Tibial artery (tissue), 4 donors: ENCODE results near the gene MIR17HG.

Source experiments
- DNase-seq, 2 donors: peaks; one replicate each; pipeline ENCODE4 v3.0.0-alpha.2; 2019
- H3K27ac ChIP-seq, 2 donors: fragments of 200-600 bp; sonication (generic) in 1 of 2; 1 replicate in 1 of 2; 2 replicates in 1 of 2; pipeline ENCODE4 v1.5.1; 2018 to 2019; ENCODE audit warnings: mild to moderate bottlenecking in 1 of 2
- H3K27me3 ChIP-seq, 2 donors: fragments of 200-600 bp; sonication (generic) in 1 of 2; one replicate each; pipeline versions ENCODE4 v1.5.1 to v1.6.0; 2016 to 2019
- H3K36me3 ChIP-seq, 3 donors: fragments of 200-600 bp; sonication (generic) in 2 of 3; one replicate each; pipeline ENCODE4 v1.5.1; 2016 to 2019; ENCODE audit warnings: mild to moderate bottlenecking in 2 of 3
- H3K4me1 ChIP-seq, 4 donors: fragments of 200-600 bp; sonication (generic) in 2 of 4; 1 replicate in 3 of 4; 2 replicates in 1 of 4; pipeline ENCODE4 v1.5.1; 2016 to 2019
- H3K4me3 ChIP-seq, 2 donors: fragments of 200-600 bp; sonication (generic) in 1 of 2; 1 replicate in 1 of 2; 2 replicates in 1 of 2; pipeline ENCODE4 v1.5.1; 2018 to 2019; ENCODE audit warnings: mild to moderate bottlenecking in 2 of 2
- H3K9me3 ChIP-seq, 3 donors: fragments of 200-600 bp; sonication (generic) in 1 of 3; one replicate each; pipeline ENCODE4 v1.5.1; 2016 to 2019
- CTCF ChIP-seq, 2 experiments: fragments of 200-600 bp in 1 of 2; fragments of 450-650 bp in 1 of 2; IDR thresholded peaks; one replicate each; pipeline ENCODE4 v1.5.1; 2017 to 2019; ENCODE audit warnings: antibody characterized with exemption in 2 of 2, mild to moderate bottlenecking in 1 of 2, moderate library complexity in 1 of 2
- intact Hi-C: fragments of 100-400 bp; cut with DNase I; formaldehyde crosslinking; loops from one replicate; pipeline ENCODE4 v1.15.0; 2023; ENCODE audit warnings: low total_unique reads

Gene MIR17HG

DNA sequence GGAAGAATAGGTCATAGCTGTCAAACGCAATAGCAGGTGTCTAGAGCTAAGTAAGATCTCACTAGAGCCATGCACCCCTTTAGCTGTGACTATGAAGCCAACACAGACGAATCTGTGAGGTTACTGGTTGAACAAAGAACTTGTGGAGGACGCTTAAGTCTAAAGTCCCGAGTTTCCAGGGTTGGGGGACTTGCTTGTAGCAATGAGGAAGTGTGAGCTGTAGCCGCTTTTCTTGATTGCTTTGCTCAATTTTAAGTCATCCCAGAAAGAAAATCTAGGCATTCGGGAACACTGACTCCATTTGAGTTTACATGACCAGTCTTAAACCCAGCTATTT is 52.5 kb downstream of the MIR17HG start:
- no peak for TF ChIP-seq CTCF (IDR thresholded peaks at IDR 0.05)
- no peaks in the 10 kb centered on the region for H3K36me3 ChIP-seq
- H3K9me3 ChIP-seq = no peaks in the 10 kb centered on the region
- peaks cover 0 to 17% of the 10 kb centered on the region in 2 donors for H3K27me3 ChIP-seq
- DNase-seq = no peak
- intact Hi-C loops = no loop called here
- peaks cover 0 to 15% (median 12%) of the 10 kb centered on the region in 4 donors for H3K4me1 ChIP-seq
- H3K27ac ChIP-seq = no peak overlapping the region
- H3K4me3 ChIP-seq = no peak overlapping the region

GRCh38 chr13:91400671-91401070 is 53.2 kb downstream of the MIR17HG start:
- Histone ChIP-seq H3K27me3 (peaks cover 0 to 11% of the 10 kb centered on the region in 2 donors), H3K4me3 (no peak overlapping the region), H3K9me3 (no peaks in the 10 kb centered on the region), H3K27ac (no peak overlapping the region), H3K36me3 (no peaks in the 10 kb centered on the region), H3K4me1 (peaks cover 0 to 15% (median 12%) of the 10 kb centered on the region in 4 donors)
- no peak for DNase-seq
- intact Hi-C loops = no loop called here
- TF ChIP-seq CTCF (IDR thresholded peaks at IDR 0.05) = no peak

DNA sequence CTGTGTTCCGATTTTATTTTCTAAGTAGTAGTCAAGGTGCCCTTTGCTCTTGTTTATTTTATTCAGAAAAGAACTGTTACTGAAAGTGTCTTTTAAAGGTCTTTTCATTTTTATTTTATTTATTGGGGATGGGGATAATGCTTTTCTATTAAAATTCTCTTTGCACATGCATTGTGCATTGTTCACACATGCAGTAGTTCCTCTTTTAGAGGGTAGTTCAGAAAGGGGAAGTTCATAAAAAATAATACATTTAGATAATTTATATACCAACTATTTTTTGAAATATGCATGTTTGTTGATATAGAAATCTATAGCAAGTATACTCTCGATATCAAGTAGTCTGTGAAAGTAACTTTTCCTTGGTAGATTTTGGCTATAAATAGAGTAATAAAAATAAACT is 54.4 kb downstream of the MIR17HG start:
- H3K9me3 ChIP-seq = no peaks in the 10 kb centered on the region
- no peak overlapping the region for H3K27ac ChIP-seq
- H3K4me3 ChIP-seq = no peak overlapping the region
- peaks cover 0 to 15% (median 12%) of the 10 kb centered on the region in 4 donors for H3K4me1 ChIP-seq
- no peak for DNase-seq
- peaks cover 0 to 4% of the 10 kb centered on the region in 2 donors for H3K27me3 ChIP-seq
- no peaks in the 10 kb centered on the region for H3K36me3 ChIP-seq
- TF ChIP-seq CTCF (IDR thresholded peaks at IDR 0.05) = no peak
- intact Hi-C loops = loop anchor here (2.0 kb wide), 1 partner anchor 15 kb away; no protein-coding TSS in a partner anchor
